Liver (tissue), 9 donors: ENCODE data around the gene DNAJC15. TPM values are rescaled to one million over a fixed set of nuclear protein-coding genes. Genes with fewer than 3 reads are reported as not detected.

Source experiments
- DNase-seq: peaks from one replicate; pipeline ENCODE4 v3.0.0-alpha.2; 2017; ENCODE audit warnings: low spot score
- H3K27ac ChIP-seq, 2 donors: one replicate each; pipeline ENCODE4 v1.7.0; 2013; ENCODE audit warnings: inconsistent platforms in 2 of 2, low read length in 2 of 2, control low read depth in 1 of 2, low read depth in 1 of 2, mild to moderate bottlenecking in 1 of 2
- H3K27me3 ChIP-seq, 4 donors: one replicate each; pipeline versions ENCODE4 v1.6.1 to v1.7.0; 2013; ENCODE audit warnings: low read length in 3 of 4, inconsistent platforms in 1 of 4, mild to moderate bottlenecking in 1 of 4, moderate library complexity in 1 of 4; ENCODE audit not compliant: control insufficient read depth in 4 of 4, insufficient read depth in 4 of 4
- H3K36me3 ChIP-seq, 4 donors: one replicate each; pipeline versions ENCODE4 v1.6.1 to v1.7.0; 2013; ENCODE audit warnings: low read length in 3 of 4, mild to moderate bottlenecking in 3 of 4, low read depth in 1 of 4, moderate library complexity in 1 of 4; ENCODE audit not compliant: control insufficient read depth in 4 of 4, insufficient read depth in 3 of 4
- H3K4me1 ChIP-seq, 4 donors: one replicate each; pipeline versions ENCODE4 v1.6.1 to v1.7.0; 2013; ENCODE audit warnings: low read length in 3 of 4, mild to moderate bottlenecking in 3 of 4, moderate library complexity in 1 of 4; ENCODE audit not compliant: control insufficient read depth in 4 of 4, insufficient read depth in 4 of 4
- H3K4me3 ChIP-seq, 3 donors: one replicate each; pipeline versions ENCODE4 v1.6.1 to v1.7.0; 2013; ENCODE audit warnings: low read length in 3 of 3, control low read depth in 1 of 3, low read depth in 1 of 3, mild to moderate bottlenecking in 1 of 3
- H3K9ac ChIP-seq, 2 donors: one replicate each; pipeline ENCODE4 v1.7.0; 2013; ENCODE audit warnings: low read length in 2 of 2, mild to moderate bottlenecking in 2 of 2, moderate library complexity in 2 of 2, control low read depth in 1 of 2, low read depth in 1 of 2
- H3K9me3 ChIP-seq, 4 donors: one replicate each; pipeline versions ENCODE4 v1.6.1 to v1.7.0; 2013; ENCODE audit warnings: low read length in 3 of 4; ENCODE audit not compliant: control insufficient read depth in 4 of 4
- ATF3 ChIP-seq: IDR thresholded peaks from 2 replicates; pipeline ENCODE4 v1.6.1; 2016; ENCODE audit warnings: antibody characterized with exemption
- FOXA2 ChIP-seq: IDR thresholded peaks from 2 replicates; pipeline ENCODE4 v1.6.1; 2016; ENCODE audit warnings: antibody characterized with exemption
- GABPA ChIP-seq, 2 donors: IDR thresholded peaks in 1 of 2; conservative IDR thresholded peaks in 1 of 2; 2 replicates each; pipeline ENCODE4 v1.6.1; 2016; ENCODE audit warnings: antibody characterized with exemption in 2 of 2, mild to moderate bottlenecking in 1 of 2, moderate library complexity in 1 of 2
- HNF4A ChIP-seq, 2 donors: conservative IDR thresholded peaks; 2 replicates each; pipeline ENCODE4 v1.6.1; 2016; ENCODE audit warnings: antibody characterized with exemption in 2 of 2, mild to moderate bottlenecking in 2 of 2
- HNF4G ChIP-seq: IDR thresholded peaks from 2 replicates; pipeline ENCODE4 v1.6.1; 2016; ENCODE audit warnings: antibody characterized with exemption
- JUND ChIP-seq, 2 donors: IDR thresholded peaks; 2 replicates each; pipeline ENCODE4 v1.6.1; 2016; ENCODE audit warnings: antibody characterized with exemption in 2 of 2
- NR2F2 ChIP-seq: IDR thresholded peaks from 2 replicates; pipeline ENCODE4 v1.6.1; 2016; ENCODE audit warnings: antibody characterized with exemption
- RAD21 ChIP-seq, 2 donors: IDR thresholded peaks; 2 replicates each; pipeline ENCODE4 v1.6.1; 2016; ENCODE audit warnings: antibody characterized with exemption in 2 of 2, mild to moderate bottlenecking in 2 of 2
- RXRA ChIP-seq, 2 donors: IDR thresholded peaks; 2 replicates each; pipeline ENCODE4 v1.6.1; 2017 to 2018; ENCODE audit warnings: antibody characterized with exemption in 2 of 2, mild to moderate bottlenecking in 1 of 2
- TAF1 ChIP-seq: conservative IDR thresholded peaks from 2 replicates; pipeline ENCODE4 v1.6.1; 2016; ENCODE audit warnings: antibody characterized with exemption, mild to moderate bottlenecking
- YY1 ChIP-seq: IDR thresholded peaks from 2 replicates; pipeline ENCODE4 v1.6.1; 2016; ENCODE audit warnings: antibody characterized with exemption, mild to moderate bottlenecking
- WGBS: extraction: QIAGEN DNeasy Blood & Tissue Kit; methylation state at CpG from one replicate; pipeline ENCODE4 v1.1.7; 2013; 5-methylcytosine and 5-hydroxymethylcytosine counted together
- polyA plus RNA-seq, 2 donors: library from polyadenylated mRNA; stranded (reverse) in 1 of 2; unstranded in 1 of 2; fragments of 200-250 nt in 1 of 2; fragments of >200 nt in 1 of 2; fragmentation: Nextera tagmentation in 1 of 2; extraction: Ambion mirVana in 1 of 2; gene quantifications; one replicate each; pipeline versions ENCODE4 v1.2.1 to v1.2.3, GENCODE V29; 2013 to 2015
- total RNA-seq, 2 donors: library from RNA; depleted of rRNA; stranded (reverse); fragments of >200 nt; gene quantifications; one replicate each; pipeline ENCODE4 v1.2.3, GENCODE V29; 2014
- TF ChIP-seq, protein P1 (sequence below): IDR thresholded peaks from 2 replicates; pipeline ENCODE4 v1.6.1; 2016; ENCODE audit warnings: antibody characterized with exemption, mild to moderate bottlenecking
- TF ChIP-seq, protein P2 (sequence below): fragments of 150-350 bp; IDR thresholded peaks from 2 replicates; pipeline ENCODE4 v1.5.1; 2017; ENCODE audit warnings: improper control_type of control experiment, low read depth, low read length; ENCODE audit not compliant: missing input control
- donor health status: healthy.
- donor health status: healthy.
- donor health status: healthy.
- donor health status: healthy.
- donor health status: healthy.

The DNAJC15 gene
- total and polyA plus RNA-seq, 4 donors, result 5.8 to 55.4 (median 14.0) TPM

GRCh38 chr13:43031881-43032280 lies 8.5 kb downstream of the DNAJC15 start:
- H3K27ac ChIP-seq, result no peak overlapping the region
- H3K27me3 ChIP-seq, result no peaks in the 10 kb centered on the region
- 90% methylated on average over 4 of the region's 4 CpGs for WGBS
- peaks cover 0 to 4% (median 0%) of the 10 kb centered on the region in 4 donors for H3K36me3 ChIP-seq
- DNase-seq, result no peak
- H3K4me3 ChIP-seq, result no peak overlapping the region
- no peak overlapping the region for H3K9ac ChIP-seq
- H3K9me3 ChIP-seq, result peaks cover 0 to 2% (median 0%) of the 10 kb centered on the region in 4 donors
- no peaks in the 10 kb centered on the region for H3K4me1 ChIP-seq
- TF ChIP-seq JUND (IDR thresholded peaks at IDR 0.05), result no peak
- TF ChIP-seq NR2F2, result no peak
- TF ChIP-seq HNF4A (conservative IDR thresholded peaks at IDR 0.05), result no peak
- TF ChIP-seq GABPA (IDR thresholded peaks at IDR 0.05 in 1 of 2, conservative IDR thresholded peaks at IDR 0.05 in 1 of 2), result no peak
- no peak for TF ChIP-seq HNF4G
- TF ChIP-seq RAD21 (IDR thresholded peaks at IDR 0.05), result no peak
- TF ChIP-seq, protein P1, sequence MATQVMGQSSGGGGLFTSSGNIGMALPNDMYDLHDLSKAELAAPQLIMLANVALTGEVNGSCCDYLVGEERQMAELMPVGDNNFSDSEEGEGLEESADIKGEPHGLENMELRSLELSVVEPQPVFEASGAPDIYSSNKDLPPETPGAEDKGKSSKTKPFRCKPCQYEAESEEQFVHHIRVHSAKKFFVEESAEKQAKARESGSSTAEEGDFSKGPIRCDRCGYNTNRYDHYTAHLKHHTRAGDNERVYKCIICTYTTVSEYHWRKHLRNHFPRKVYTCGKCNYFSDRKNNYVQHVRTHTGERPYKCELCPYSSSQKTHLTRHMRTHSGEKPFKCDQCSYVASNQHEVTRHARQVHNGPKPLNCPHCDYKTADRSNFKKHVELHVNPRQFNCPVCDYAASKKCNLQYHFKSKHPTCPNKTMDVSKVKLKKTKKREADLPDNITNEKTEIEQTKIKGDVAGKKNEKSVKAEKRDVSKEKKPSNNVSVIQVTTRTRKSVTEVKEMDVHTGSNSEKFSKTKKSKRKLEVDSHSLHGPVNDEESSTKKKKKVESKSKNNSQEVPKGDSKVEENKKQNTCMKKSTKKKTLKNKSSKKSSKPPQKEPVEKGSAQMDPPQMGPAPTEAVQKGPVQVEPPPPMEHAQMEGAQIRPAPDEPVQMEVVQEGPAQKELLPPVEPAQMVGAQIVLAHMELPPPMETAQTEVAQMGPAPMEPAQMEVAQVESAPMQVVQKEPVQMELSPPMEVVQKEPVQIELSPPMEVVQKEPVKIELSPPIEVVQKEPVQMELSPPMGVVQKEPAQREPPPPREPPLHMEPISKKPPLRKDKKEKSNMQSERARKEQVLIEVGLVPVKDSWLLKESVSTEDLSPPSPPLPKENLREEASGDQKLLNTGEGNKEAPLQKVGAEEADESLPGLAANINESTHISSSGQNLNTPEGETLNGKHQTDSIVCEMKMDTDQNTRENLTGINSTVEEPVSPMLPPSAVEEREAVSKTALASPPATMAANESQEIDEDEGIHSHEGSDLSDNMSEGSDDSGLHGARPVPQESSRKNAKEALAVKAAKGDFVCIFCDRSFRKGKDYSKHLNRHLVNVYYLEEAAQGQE, result no peak
- TF ChIP-seq FOXA2, result no peak
- TF ChIP-seq RXRA (IDR thresholded peaks at IDR 0.05), result no peak
- TF ChIP-seq, protein P2, sequence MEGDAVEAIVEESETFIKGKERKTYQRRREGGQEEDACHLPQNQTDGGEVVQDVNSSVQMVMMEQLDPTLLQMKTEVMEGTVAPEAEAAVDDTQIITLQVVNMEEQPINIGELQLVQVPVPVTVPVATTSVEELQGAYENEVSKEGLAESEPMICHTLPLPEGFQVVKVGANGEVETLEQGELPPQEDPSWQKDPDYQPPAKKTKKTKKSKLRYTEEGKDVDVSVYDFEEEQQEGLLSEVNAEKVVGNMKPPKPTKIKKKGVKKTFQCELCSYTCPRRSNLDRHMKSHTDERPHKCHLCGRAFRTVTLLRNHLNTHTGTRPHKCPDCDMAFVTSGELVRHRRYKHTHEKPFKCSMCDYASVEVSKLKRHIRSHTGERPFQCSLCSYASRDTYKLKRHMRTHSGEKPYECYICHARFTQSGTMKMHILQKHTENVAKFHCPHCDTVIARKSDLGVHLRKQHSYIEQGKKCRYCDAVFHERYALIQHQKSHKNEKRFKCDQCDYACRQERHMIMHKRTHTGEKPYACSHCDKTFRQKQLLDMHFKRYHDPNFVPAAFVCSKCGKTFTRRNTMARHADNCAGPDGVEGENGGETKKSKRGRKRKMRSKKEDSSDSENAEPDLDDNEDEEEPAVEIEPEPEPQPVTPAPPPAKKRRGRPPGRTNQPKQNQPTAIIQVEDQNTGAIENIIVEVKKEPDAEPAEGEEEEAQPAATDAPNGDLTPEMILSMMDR, result no peak
- TF ChIP-seq YY1, result no peak
- TF ChIP-seq ATF3, result no peak

GRCh38 chr13:43033038-43033437 lies 9.7 kb downstream of the DNAJC15 start:
- no peak for DNase-seq
- H3K27me3 ChIP-seq, result no peaks in the 10 kb centered on the region
- no peak overlapping the region for H3K27ac ChIP-seq
- peaks cover 0 to 2% (median 0%) of the 10 kb centered on the region in 4 donors for H3K9me3 ChIP-seq
- no peak overlapping the region for H3K4me3 ChIP-seq
- WGBS, result 97% methylated on average over 3 of the region's 3 CpGs
- no peaks in the 10 kb centered on the region for H3K4me1 ChIP-seq
- no peak overlapping the region for H3K9ac ChIP-seq
- no peak for TF ChIP-seq ATF3
- no peak for TF ChIP-seq HNF4G
- TF ChIP-seq TAF1, result no peak
- TF ChIP-seq NR2F2, result no peak
- no peaks in the 10 kb centered on the region for H3K36me3 ChIP-seq
